PC-3 (cell line): Measurements from ENCODE around the gene MAP1S. TPM values are rescaled to one million over a fixed set of nuclear protein-coding genes. Genes with fewer than 3 reads are reported as not detected.

ENCODE experiments used
- ATAC-seq: fragments of 200-7000 bp; cut with Tn5 transposase; 2 replicates; pipeline ENCODE4 v1.9.1; 2020; ENCODE audit warnings: mild to moderate bottlenecking, moderate library complexity
- BruUV-seq: library from RNA; stranded (reverse); fragments of 400-500 nt; replicated peaks from 2 replicates; lab custom pipeline; 2021; lab: Mats Ljungman, UMichigan
- CTCF ChIA-PET: fragments of 300-600 bp; sonication (Branson Sonifier 250); formaldehyde crosslinking; loops from one replicate; lab custom pipeline; 2022; ENCODE audit warnings: antibody characterized with exemption; lab: Charles Lee
- POLR2A ChIA-PET: fragments of 300-600 bp; sonication (Branson Sonifier 250); formaldehyde crosslinking; loops from one replicate; lab custom pipeline; 2022; ENCODE audit warnings: antibody characterized with exemption; ENCODE audit not compliant: unreplicated experiment; lab: Charles Lee
- DNase-seq: peaks from one replicate; pipeline ENCODE4 v3.0.0-alpha.2; 2015
- H2AFZ ChIP-seq: fragments of 300-600 bp; sonication (generic); 2 replicates; pipeline ENCODE4 v1.6.0; 2016; ENCODE audit warnings: antibody characterized with exemption, low read length
- H3F3A ChIP-seq: fragments of 300-600 bp; sonication (generic); one replicate; pipeline ENCODE4 v1.6.0; 2017; ENCODE audit warnings: antibody characterized with exemption, low read length, control low read depth, mild to moderate bottlenecking; ENCODE audit not compliant: unreplicated experiment
- H3K27ac ChIP-seq: fragments of 300-600 bp; sonication (generic); 2 replicates; pipeline ENCODE4 v1.5.1; 2016; ENCODE audit warnings: mild to moderate bottlenecking, low read length
- H3K27me3 ChIP-seq: fragments of 300-600 bp; sonication (generic); 2 replicates; pipeline ENCODE4 v1.6.1; 2016; ENCODE audit warnings: low read length, mixed read lengths
- H3K36me3 ChIP-seq: fragments of 300-600 bp; sonication (generic); 2 replicates; pipeline ENCODE4 v1.6.1; 2016; ENCODE audit warnings: low read depth, mixed run types, low read length, mixed read lengths
- H3K4me1 ChIP-seq: fragments of 300-600 bp; sonication (generic); 2 replicates; pipeline ENCODE4 v1.5.1; 2016; ENCODE audit warnings: low read length; ENCODE audit not compliant: insufficient read depth
- H3K4me2 ChIP-seq: fragments of 300-600 bp; sonication (generic); 2 replicates; pipeline ENCODE4 v1.6.0; 2016; ENCODE audit warnings: low read length
- H3K4me3 ChIP-seq: fragments of 300-600 bp; sonication (generic); 2 replicates; pipeline ENCODE4 v1.5.1; 2016; ENCODE audit warnings: mild to moderate bottlenecking, low read length, mixed read lengths
- H3K79me2 ChIP-seq: fragments of 300-600 bp; sonication (generic); 2 replicates; pipeline ENCODE4 v1.6.1; 2017; ENCODE audit warnings: low read length, mixed read lengths
- H3K9ac ChIP-seq: fragments of 300-600 bp; sonication (generic); 2 replicates; pipeline ENCODE4 v1.6.0; 2016; ENCODE audit warnings: mild to moderate bottlenecking, low read length
- H3K9me2 ChIP-seq: fragments of 300-600 bp; sonication (generic); replicated peaks from 2 replicates; pipeline ENCODE4 v1.6.1; 2016; ENCODE audit warnings: mixed run types, low read length, mixed read lengths
- H3K9me3 ChIP-seq: fragments of 300-600 bp; sonication (generic); 2 replicates; pipeline ENCODE4 v1.6.1; 2016; ENCODE audit warnings: low read length, mixed read lengths
- H4K20me1 ChIP-seq: fragments of 300-600 bp; sonication (generic); 2 replicates; pipeline ENCODE4 v1.6.1; 2016; ENCODE audit warnings: low read length, mixed read lengths
- CTCF ChIP-seq: fragments of 300-600 bp; sonication (generic); conservative IDR thresholded peaks from 2 replicates; pipeline ENCODE4 v1.5.1; 2017; ENCODE audit warnings: antibody characterized with exemption, low read depth, mild to moderate bottlenecking, low read length
- EZH2 ChIP-seq: fragments of 300-600 bp; sonication (generic); IDR thresholded peaks from one replicate; pipeline ENCODE4 v1.6.1; 2017; ENCODE audit warnings: antibody characterized with exemption, mild to moderate bottlenecking, low read length; ENCODE audit not compliant: unreplicated experiment
- EZH2phosphoT487 ChIP-seq: fragments of 300-600 bp; sonication (generic); IDR thresholded peaks from 2 replicates; pipeline ENCODE4 v1.6.1; 2018; ENCODE audit warnings: mild to moderate bottlenecking, antibody characterized with exemption, low read length, borderline replicate concordance
- intact Hi-C: fragments of 100-400 bp; cut with micrococcal nuclease; formaldehyde crosslinking; loops from 2 replicates; pipeline ENCODE4 v1.9.0; 2023
- total RNA-seq: library from RNA; depleted of rRNA; stranded (reverse); fragments of >200 nt; gene quantifications from 2 replicates; pipeline ENCODE4 v1.2.3, GENCODE V29; 2014

The MAP1S gene
- total RNA-seq, 1 experiment from 2014 or later: 25.4 TPM

GRCh38 chr19:17766543-17767131, 47.4 kb downstream of the MAP1S start:
- Histone ChIP-seq H3F3A (no peaks in the 10 kb centered on the region), H2AFZ (peak overlapping the region; percentile 57), H3K9me2 (no peaks in the 10 kb centered on the region), H3K27me3 (no peaks in the 10 kb centered on the region), H3K9ac (no peak overlapping the region), H3K4me3 (peak overlapping the region; percentile 52), H3K9me3 (no peaks in the 10 kb centered on the region), H3K4me2 (peak overlapping the region; percentile 76), H3K27ac (no peak overlapping the region), H3K36me3 (no peaks in the 10 kb centered on the region), H4K20me1 (no peaks in the 10 kb centered on the region), H3K79me2 (no peaks in the 10 kb centered on the region), H3K4me1 (peaks cover 9% of the 10 kb centered on the region)
- TF ChIP-seq CTCF (peak; percentile 95), EZH2phosphoT487 (no peak), EZH2 (no peak)
- CTCF ChIA-PET: interaction anchor here (0.5 to 1.3 kb wide), 11 partner anchors 19 to 658 kb away, joined by 3 to 11 read pairs (median 3); partner anchors contain the start of genes MAP1S, PGLS and RPL18A
- no TSS peak for BruUV-seq
- peak; percentile 83 for ATAC-seq
- intact Hi-C loops: loop anchor here (1.0 kb wide), 1 partner anchor 62 kb away; no protein-coding TSS in a partner anchor
- DNase-seq: peak; percentile 90
- POLR2A ChIA-PET: no interaction called here

DNA sequence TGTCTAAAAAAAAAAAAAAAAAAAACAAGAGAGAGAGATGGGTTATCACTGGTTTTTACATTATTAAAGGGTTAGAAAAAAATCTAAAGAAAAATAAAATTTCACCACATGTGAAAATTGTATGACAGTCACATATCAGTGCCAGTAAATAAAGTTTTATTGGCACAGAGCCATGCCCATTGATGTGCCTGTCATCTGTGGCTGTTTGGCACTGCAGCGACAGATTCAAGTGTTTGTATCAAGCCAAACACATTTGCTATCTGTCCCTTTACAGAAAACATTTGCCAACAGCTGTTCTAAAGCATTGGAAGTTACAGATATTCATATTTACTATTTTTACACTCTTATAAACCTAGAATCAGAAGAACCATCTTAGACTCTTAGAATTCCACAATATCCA, 48.3 kb downstream of the MAP1S start:
- no peaks in the 10 kb centered on the region for H3K36me3 ChIP-seq
- no peak overlapping the region for H3K4me3 ChIP-seq
- no peaks in the 10 kb centered on the region for H3K9me2 ChIP-seq
- H3K27ac ChIP-seq: no peak overlapping the region
- ATAC-seq (no peak), DNase-seq (no peak)
- ChIA-PET POLR2A (interaction anchor here (0.7 kb wide), 1 partner anchor 92 kb away, joined by 3 read pairs; the partner anchor contains the start of gene RPL18A), CTCF (interaction anchor here (1.3 kb wide), 1 partner anchor 162 kb away, joined by 11 read pairs; no protein-coding TSS in a partner anchor)
- no TSS peak for BruUV-seq
- intact Hi-C loops: no loop called here
- no peak overlapping the region for H3K9ac ChIP-seq
- no peak for TF ChIP-seq EZH2phosphoT487
- TF ChIP-seq CTCF: no peak
- no peaks in the 10 kb centered on the region for H3K27me3 ChIP-seq
- no peaks in the 10 kb centered on the region for H3K79me2 ChIP-seq
- H4K20me1 ChIP-seq: no peaks in the 10 kb centered on the region
- H3K4me1 ChIP-seq: peaks cover 9% of the 10 kb centered on the region
- H3F3A ChIP-seq: no peaks in the 10 kb centered on the region
- H3K9me3 ChIP-seq: no peaks in the 10 kb centered on the region
- no peak overlapping the region for H2AFZ ChIP-seq
- no peak overlapping the region for H3K4me2 ChIP-seq

- no peaks in the 10 kb centered on the region for H3K36me3 ChIP-seq
- TF ChIP-seq EZH2phosphoT487: no peak
- POLR2A ChIA-PET: no interaction called here
Observed at GRCh38 chr19:17770613-17771012, 51.3 kb downstream of the MAP1S start.

More at GRCh38 chr19:17770613-17771012, 51.3 kb downstream of the MAP1S start:
- no peaks in the 10 kb centered on the region for H4K20me1 ChIP-seq
- no peak for DNase-seq
- H3K4me1 ChIP-seq: peaks cover 4% of the 10 kb centered on the region; the same call in 1 of the 2 replicates
- BruUV-seq: no TSS peak
- H2AFZ ChIP-seq: no peak overlapping the region
- H3K9me3 ChIP-seq: no peaks in the 10 kb centered on the region
- no peak overlapping the region for H3K27ac ChIP-seq
- no peaks in the 10 kb centered on the region for H3K79me2 ChIP-seq
- no peak for ATAC-seq
- no peak overlapping the region for H3K9ac ChIP-seq
- no peak overlapping the region for H3K4me3 ChIP-seq
- H3K4me2 ChIP-seq: no peak overlapping the region
- intact Hi-C loops: no loop called here
- no peaks in the 10 kb centered on the region for H3F3A ChIP-seq
- no peaks in the 10 kb centered on the region for H3K27me3 ChIP-seq
- H3K9me2 ChIP-seq: no peaks in the 10 kb centered on the region
- CTCF ChIA-PET: no interaction called here
